Esophagus squamous epithelium (tissue), 5 donors: Measurements from ENCODE around the gene PHC2. TPM values are rescaled to one million over a fixed set of nuclear protein-coding genes. Genes with fewer than 3 reads are reported as not detected.

ENCODE experiments used
- DNase-seq: peaks from one replicate; lab custom pipeline; 2025; lab: John Stamatoyannopoulos, UW
- H3K27ac ChIP-seq, 4 donors: fragments of 200-600 bp; sonication (generic); one replicate each; pipeline ENCODE4 v1.5.1; 2016 to 2019; ENCODE audit warnings: mild to moderate bottlenecking in 1 of 4
- H3K27me3 ChIP-seq, 4 donors: fragments of 200-600 bp; sonication (generic); 1 replicate in 3 of 4; 2 replicates in 1 of 4; pipeline versions ENCODE4 v1.5.1 to v1.6.0; 2017 to 2021; ENCODE audit warnings: antibody characterized with exemption in 1 of 4
- H3K36me3 ChIP-seq, 3 donors: fragments of 200-600 bp; sonication (generic); one replicate each; pipeline ENCODE4 v1.5.1; 2016 to 2019
- H3K4me1 ChIP-seq, 3 donors: fragments of 200-600 bp; sonication (generic); one replicate each; pipeline ENCODE4 v1.5.1; 2017 to 2019
- H3K4me3 ChIP-seq, 4 donors: fragments of 200-600 bp; sonication (generic); 1 replicate in 3 of 4; 2 replicates in 1 of 4; pipeline ENCODE4 v1.5.1; 2016 to 2019; ENCODE audit warnings: mild to moderate bottlenecking in 2 of 4, moderate library complexity in 1 of 4
- H3K9me3 ChIP-seq, 3 donors: fragments of 200-600 bp; sonication (generic); one replicate each; pipeline ENCODE4 v1.5.1; 2016 to 2019
- CTCF ChIP-seq, 6 experiments: fragments of 450-650 bp in 4 of 6; fragments of 200-600 bp in 2 of 6; sonication (generic) in 2 of 6; IDR thresholded peaks; one replicate each; pipeline ENCODE4 v1.5.1; 2016 to 2019; ENCODE audit warnings: antibody characterized with exemption in 6 of 6, mild to moderate bottlenecking in 4 of 6, moderate library complexity in 4 of 6
- POLR2A ChIP-seq, 4 donors: fragments of 450-650 bp; IDR thresholded peaks; one replicate each; pipeline ENCODE4 v1.6.1; 2017; ENCODE audit warnings: antibody characterized with exemption in 4 of 4, mild to moderate bottlenecking in 4 of 4, moderate library complexity in 3 of 4
- WGBS, 2 donors: methylation state at CpG; one replicate each; pipeline ENCODE4 v1.1.5; 2018; 5-methylcytosine and 5-hydroxymethylcytosine counted together
- intact Hi-C: fragments of 100-400 bp; cut with DNase I; formaldehyde crosslinking; loops from one replicate; pipeline ENCODE4 v1.15.0; 2022
- total RNA-seq, 4 donors: library from RNA; depleted of rRNA; stranded (reverse); fragments of >200 nt; gene quantifications; one replicate each; pipeline ENCODE4 v1.1.0, GENCODE V29; 2016
- donor health status: DM: yes; HTN: yes; CAD: no.

The PHC2 gene
- total RNA-seq, 4 donors from 2014 or later = 27.4 to 92.1 (median 50.6) TPM

- no peak for TF ChIP-seq POLR2A (IDR thresholded peaks at IDR 0.05)
- no peaks in the 10 kb centered on the region for H3K9me3 ChIP-seq
- intact Hi-C loops = no loop called here
- no peaks in the 10 kb centered on the region for H3K36me3 ChIP-seq
- H3K4me1 ChIP-seq = peaks cover 8 to 49% (median 36%) of the 10 kb centered on the region in 3 donors
- WGBS, 2 donors = 12 to 13% methylated on average over 2 to 3 of the region's 3 CpGs
- DNase-seq = no peak
- H3K27me3 ChIP-seq = no peaks in the 10 kb centered on the region
- peak overlapping the region in 3 of 4 donors; percentile 53 to 67 (median 64) for H3K27ac ChIP-seq
- H3K4me3 ChIP-seq = no peak overlapping the region
Measured at GRCh38 chr1:33433509-33434362, 2.8 kb upstream of the PHC2 start.

- H3K36me3 ChIP-seq = no peaks in the 10 kb centered on the region
- H3K9me3 ChIP-seq = no peaks in the 10 kb centered on the region
- TF ChIP-seq CTCF (IDR thresholded peaks at IDR 0.05) (peak in 2 of 6 experiments; percentile 16 to 25), POLR2A (IDR thresholded peaks at IDR 0.05) (no peak)
- intact Hi-C loops = no loop called here
- DNase-seq = no peak
- peaks cover 8 to 72% (median 45%) of the 10 kb centered on the region in 3 donors for H3K4me1 ChIP-seq
- WGBS, 2 donors = 18 to 23% methylated on average over 12 to 13 of the region's 54 CpGs
- peak overlapping the region; percentile 65 to 90 (median 82) for H3K27ac ChIP-seq
- H3K4me3 ChIP-seq = peak overlapping the region; percentile 59 to 96 (median 70)
- no peaks in the 10 kb centered on the region for H3K27me3 ChIP-seq
Measured at GRCh38 chr1:33429856-33430691, 821 bp downstream of the PHC2 start.

GRCh38 chr1:33429332-33429731 is 1.6 kb downstream of the PHC2 start:
- TF ChIP-seq POLR2A (IDR thresholded peaks at IDR 0.05) (no peak), CTCF (IDR thresholded peaks at IDR 0.05) (no peak)
- Histone ChIP-seq H3K4me3 (peak overlapping the region in 2 of 4 donors; percentile 62 to 96), H3K4me1 (peaks cover 8 to 66% (median 42%) of the 10 kb centered on the region in 3 donors), H3K27me3 (no peaks in the 10 kb centered on the region), H3K27ac (no peak overlapping the region), H3K9me3 (no peaks in the 10 kb centered on the region), H3K36me3 (no peaks in the 10 kb centered on the region)
- DNase-seq = no peak
- 81 to 92% methylated on average over 2 of the region's 2 CpGs for WGBS, 2 donors
- intact Hi-C loops = no loop called here

GRCh38 chr1:33428661-33429060 is 2.2 kb downstream of the PHC2 start:
- DNase-seq = no peak
- Histone ChIP-seq H3K27ac (no peak overlapping the region), H3K27me3 (no peaks in the 10 kb centered on the region), H3K36me3 (no peaks in the 10 kb centered on the region), H3K9me3 (no peaks in the 10 kb centered on the region), H3K4me1 (peaks cover 4 to 59% (median 35%) of the 10 kb centered on the region in 3 donors), H3K4me3 (no peak overlapping the region)
- intact Hi-C loops = no loop called here
- TF ChIP-seq POLR2A (IDR thresholded peaks at IDR 0.05) (no peak), CTCF (IDR thresholded peaks at IDR 0.05) (no peak)
- WGBS, 2 donors = 77 to 86% methylated on average over 2 of the region's 2 CpGs

GRCh38 chr1:33426916-33427315 is 4.0 kb downstream of the PHC2 start:
- Histone ChIP-seq H3K27ac (no peak overlapping the region), H3K9me3 (no peaks in the 10 kb centered on the region), H3K4me1 (peaks cover 0 to 48% (median 27%) of the 10 kb centered on the region in 3 donors), H3K36me3 (no peaks in the 10 kb centered on the region), H3K4me3 (no peak overlapping the region), H3K27me3 (no peaks in the 10 kb centered on the region)
- intact Hi-C loops = no loop called here
- TF ChIP-seq CTCF (IDR thresholded peaks at IDR 0.05) = no peak
- no peak for TF ChIP-seq POLR2A (IDR thresholded peaks at IDR 0.05)
- WGBS, 2 donors = 41 to 59% methylated on average over 3 of the region's 3 CpGs
- DNase-seq = no peak
